HepG2 (cell line): Measurements from ENCODE around the gene GRIFIN. TPM values are rescaled to one million over a fixed set of nuclear protein-coding genes. Genes with fewer than 3 reads are reported as not detected.

Experiments used
- ATAC-seq: fragments of 200-7000 bp; cut with Tn5 transposase; 3 replicates; pipeline ENCODE4 v1.9.1; 2020; ENCODE audit warnings: mild to moderate bottlenecking, moderate library complexity
- BruUV-seq: library from RNA; stranded (reverse); fragments of 400-500 nt; replicated peaks from 2 replicates; lab custom pipeline; 2021; lab: Mats Ljungman, UMichigan
- CTCF ChIA-PET: fragments of 300-600 bp; formaldehyde crosslinking; extraction: SDS; loops from one replicate; lab custom pipeline; 2021; ENCODE audit warnings: low total read pairs, inconsistent platforms, low intra/inter-chr PET ratio; lab: Yijun Ruan, JAX
- POLR2A ChIA-PET: fragments of 350-600 bp; sonication (Branson Sonifier 250); formaldehyde crosslinking; loops from one replicate; lab custom pipeline; 2020; ENCODE audit warnings: antibody characterized with exemption, inconsistent platforms; lab: Yijun Ruan, JAX
- DNase-seq: peaks from one replicate; pipeline ENCODE4 v3.0.0-alpha.2; 2015; ENCODE audit warnings: low spot score
- FAIRE-seq: peaks from 3 replicates; lab custom pipeline; 2011; peaks lifted over from hg19 to GRCh38; lab: Jason Lieb, UNC
- H2AFZ ChIP-seq: one replicate; pipeline ENCODE4 v1.6.1; 2011; ENCODE audit warnings: low read length, inconsistent platforms
- H3K27ac ChIP-seq: fragments of 300-600 bp; 3 replicates; pipeline ENCODE4 v1.8.0; 2011; ENCODE audit warnings: mixed run types, mild to moderate bottlenecking, mixed read lengths, low read length, inconsistent platforms; ENCODE audit not compliant: insufficient read depth; ENCODE audit errors: extremely low read length
- H3K27me3 ChIP-seq, 2 experiments: fragments of 200-600 bp in 1 of 2; 2 replicates in 1 of 2; 3 replicates in 1 of 2; pipeline versions ENCODE4 v1.6.0 to v1.8.0; 2011; ENCODE audit warnings: low read length in 2 of 2, mild to moderate bottlenecking in 2 of 2, moderate library complexity in 2 of 2, inconsistent platforms in 1 of 2; ENCODE audit not compliant: insufficient read depth in 2 of 2, control insufficient read depth in 1 of 2
- H3K36me3 ChIP-seq, 2 experiments: fragments of 200-600 bp in 1 of 2; replicated peaks in 1 of 2; 2 replicates in 1 of 2; 3 replicates in 1 of 2; pipeline versions ENCODE4 v1.5.1 to v1.8.0; 2011; ENCODE audit warnings: low read length in 2 of 2, inconsistent platforms in 1 of 2; ENCODE audit not compliant: insufficient read depth in 2 of 2, control insufficient read depth in 1 of 2
- H3K4me1 ChIP-seq: 2 replicates; pipeline ENCODE4 v1.5.1; 2012; ENCODE audit warnings: low read length, inconsistent platforms; ENCODE audit not compliant: insufficient read depth
- H3K4me2 ChIP-seq: 2 replicates; pipeline ENCODE4 v1.6.0; 2011; ENCODE audit warnings: low read depth, low read length, inconsistent platforms
- H3K4me3 ChIP-seq, 3 experiments: fragments of 200-600 bp in 1 of 3; sonication (generic), shearing (Covaris generic) in 1 of 3; replicated peaks in 1 of 3; 2 replicates each; pipeline ENCODE4 v1.5.1; 2011 to 2016; ENCODE audit warnings: low read length in 3 of 3, inconsistent platforms in 2 of 3, low read depth in 2 of 3, mild to moderate bottlenecking in 2 of 3, control low read depth in 1 of 3, mixed read lengths in 1 of 3; ENCODE audit not compliant: insufficient read depth in 1 of 3
- H3K79me2 ChIP-seq: one replicate; pipeline ENCODE4 v1.6.1; 2011; ENCODE audit warnings: low read length, inconsistent platforms; ENCODE audit not compliant: insufficient read depth
- H3K9ac ChIP-seq: 2 replicates; pipeline ENCODE4 v1.6.0; 2011; ENCODE audit warnings: mild to moderate bottlenecking, low read depth, low read length, inconsistent platforms; ENCODE audit not compliant: insufficient read depth
- H3K9me3 ChIP-seq: 2 replicates; pipeline ENCODE4 v1.5.1; 2012; ENCODE audit warnings: mild to moderate bottlenecking, low read length
- H4K20me1 ChIP-seq: 2 replicates; pipeline ENCODE4 v1.6.0; 2011; ENCODE audit warnings: inconsistent platforms, mild to moderate bottlenecking, low read length, moderate library complexity; ENCODE audit not compliant: insufficient read depth
- KDM5B ChIP-seq: sonication (generic); formaldehyde crosslinking; IDR thresholded peaks from 2 replicates; pipeline ENCODE4 v1.4.0; 2020; ENCODE audit warnings: missing genetic modification reagents, mild to moderate bottlenecking, borderline replicate concordance
- NRL ChIP-seq: sonication (generic); formaldehyde crosslinking; IDR thresholded peaks from 2 replicates; pipeline ENCODE4 v1.5.0; 2020; ENCODE audit warnings: missing genetic modification reagents, mild to moderate bottlenecking, moderate library complexity, borderline replicate concordance
- RARA ChIP-seq: IDR thresholded peaks from 2 replicates; pipeline ENCODE4 v1.6.1; 2016; ENCODE audit warnings: missing genetic modification reagents, missing compliant biosample characterization
- ZNF687 ChIP-seq: sonication (generic); formaldehyde crosslinking; IDR thresholded peaks from 2 replicates; pipeline ENCODE4 v1.5.1; 2020; ENCODE audit warnings: mild to moderate bottlenecking, missing genetic modification reagents, moderate library complexity
- WGBS: methylation state at CpG from one replicate; pipeline ENCODE4 v1.1.6; 2017; ENCODE audit warnings: low lambda C conversion rate; 5-methylcytosine and 5-hydroxymethylcytosine counted together
- in situ Hi-C: cut with HindIII; loops from 2 replicates; pipeline ENCODE4 v1.10.0; 2017; ENCODE audit warnings: low pct_unique_long_range_greater_than_20kb; ENCODE audit not compliant: extremely low pct_ligation_motif_present
- intact Hi-C: fragments of 100-400 bp; cut with micrococcal nuclease; formaldehyde crosslinking; loops from one replicate; pipeline ENCODE4 v1.10.0; 2022; ENCODE audit not compliant: unreplicated experiment
- polyA plus RNA-seq, 8 experiments: library from polyadenylated mRNA; depleted of rRNA in 3 of 8; stranded (reverse) in 7 of 8; unstranded in 1 of 8; fragments of >200 nt; fragmentation: Illumina TruSeq in 4 of 8; extraction: Trizol in 4 of 8; gene quantifications; 2 replicates each; pipeline versions ENCODE4 v1.2.1 to v1.2.3, GENCODE V29; 2011 to 2016; ENCODE audit warnings: low read depth in 4 of 8, missing spikeins in 1 of 8, mixed read lengths in 1 of 8; ENCODE audit not compliant: insufficient read depth in 1 of 8
- total RNA-seq, 5 experiments: library from RNA; depleted of rRNA; stranded (reverse); fragments of >200 nt; fragmentation: Illumina TruSeq; extraction: Trizol; gene quantifications; 2 replicates each; pipeline ENCODE4 v1.2.3, GENCODE V29; 2016; ENCODE audit warnings: low read depth in 1 of 5
- TF ChIP-seq, protein P1 (sequence below): sonication (generic); formaldehyde crosslinking; IDR thresholded peaks from 2 replicates; pipeline ENCODE4 v1.4.0; 2020; ENCODE audit warnings: missing genetic modification reagents, borderline replicate concordance
- TF ChIP-seq, protein P2 (sequence below): IDR thresholded peaks from 2 replicates; pipeline ENCODE4 v1.6.1; 2012; ENCODE audit warnings: inconsistent platforms
- TF ChIP-seq, protein P3 (sequence below): fragments of 450-650 bp; IDR thresholded peaks from 2 replicates; pipeline ENCODE4 v1.6.1; 2016

GRIFIN gene
- total and polyA plus RNA-seq, 2 of the 13 experiments (the other 11 are each of a cell fraction or from before 2014, with no cell fraction given): not detected

GRCh38 chr7:2508327-2509215, 32.4 kb upstream of the GRIFIN start:
- ATAC-seq: peak; percentile 6; the same call in 2 of the 3 replicates
- POLR2A ChIA-PET: interaction anchor here (0.6 kb wide), 1 partner anchor 8 kb away, joined by 3 read pairs; no protein-coding TSS in a partner anchor
- CTCF ChIA-PET: no interaction called here

More at GRCh38 chr7:2508327-2509215, 32.4 kb upstream of the GRIFIN start:
- Histone ChIP-seq H3K9me3 (no peaks in the 10 kb centered on the region), H3K9ac (no peak overlapping the region), H2AFZ (no peak overlapping the region), H3K79me2 (no peaks in the 10 kb centered on the region), H3K4me3 (no peak overlapping the region), H3K36me3 (no peaks in the 10 kb centered on the region), H3K27me3 (peaks cover 10 to 91% of the 10 kb centered on the region in 2 experiments; a peak in 4 of 5 replicates), H3K4me1 (peaks cover 63% of the 10 kb centered on the region), H4K20me1 (no peaks in the 10 kb centered on the region), H3K4me2 (peak overlapping the region; percentile 18; the same call in 1 of the 2 replicates), H3K27ac (no peak overlapping the region)
- in situ Hi-C loops (no loop called here), intact Hi-C loops (no loop called here)
- DNase-seq (no peak), FAIRE-seq (no peak)
- peak; percentile 6 for TF ChIP-seq ZNF687 (CRISPR knock-in tag)
- TF ChIP-seq, protein P1, sequence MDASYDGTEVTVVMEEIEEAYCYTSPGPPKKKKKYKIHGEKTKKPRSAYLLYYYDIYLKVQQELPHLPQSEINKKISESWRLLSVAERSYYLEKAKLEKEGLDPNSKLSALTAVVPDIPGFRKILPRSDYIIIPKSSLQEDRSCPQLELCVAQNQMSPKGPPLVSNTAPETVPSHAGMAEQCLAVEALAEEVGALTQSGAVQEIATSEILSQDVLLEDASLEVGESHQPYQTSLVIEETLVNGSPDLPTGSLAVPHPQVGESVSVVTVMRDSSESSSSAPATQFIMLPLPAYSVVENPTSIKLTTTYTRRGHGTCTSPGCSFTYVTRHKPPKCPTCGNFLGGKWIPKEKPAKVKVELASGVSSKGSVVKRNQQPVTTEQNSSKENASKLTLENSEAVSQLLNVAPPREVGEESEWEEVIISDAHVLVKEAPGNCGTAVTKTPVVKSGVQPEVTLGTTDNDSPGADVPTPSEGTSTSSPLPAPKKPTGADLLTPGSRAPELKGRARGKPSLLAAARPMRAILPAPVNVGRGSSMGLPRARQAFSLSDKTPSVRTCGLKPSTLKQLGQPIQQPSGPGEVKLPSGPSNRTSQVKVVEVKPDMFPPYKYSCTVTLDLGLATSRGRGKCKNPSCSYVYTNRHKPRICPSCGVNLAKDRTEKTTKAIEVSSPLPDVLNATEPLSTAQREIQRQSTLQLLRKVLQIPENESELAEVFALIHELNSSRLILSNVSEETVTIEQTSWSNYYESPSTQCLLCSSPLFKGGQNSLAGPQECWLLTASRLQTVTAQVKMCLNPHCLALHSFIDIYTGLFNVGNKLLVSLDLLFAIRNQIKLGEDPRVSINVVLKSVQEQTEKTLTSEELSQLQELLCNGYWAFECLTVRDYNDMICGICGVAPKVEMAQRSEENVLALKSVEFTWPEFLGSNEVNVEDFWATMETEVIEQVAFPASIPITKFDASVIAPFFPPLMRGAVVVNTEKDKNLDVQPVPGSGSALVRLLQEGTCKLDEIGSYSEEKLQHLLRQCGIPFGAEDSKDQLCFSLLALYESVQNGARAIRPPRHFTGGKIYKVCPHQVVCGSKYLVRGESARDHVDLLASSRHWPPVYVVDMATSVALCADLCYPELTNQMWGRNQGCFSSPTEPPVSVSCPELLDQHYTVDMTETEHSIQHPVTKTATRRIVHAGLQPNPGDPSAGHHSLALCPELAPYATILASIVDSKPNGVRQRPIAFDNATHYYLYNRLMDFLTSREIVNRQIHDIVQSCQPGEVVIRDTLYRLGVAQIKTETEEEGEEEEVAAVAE (CRISPR knock-in tag): no peak
- 0 out of 2 replicates have a peak, but pooled peaks have one; percentile 29 for TF ChIP-seq KDM5B (CRISPR knock-in tag)
- TF ChIP-seq, protein P2, sequence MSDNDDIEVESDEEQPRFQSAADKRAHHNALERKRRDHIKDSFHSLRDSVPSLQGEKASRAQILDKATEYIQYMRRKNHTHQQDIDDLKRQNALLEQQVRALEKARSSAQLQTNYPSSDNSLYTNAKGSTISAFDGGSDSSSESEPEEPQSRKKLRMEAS: 0 out of 2 replicates have a peak, but pooled peaks have one; percentile 14
- TF ChIP-seq NRL (CRISPR knock-in tag): 0 out of 2 replicates have a peak, but pooled peaks have one; percentile 29
- TF ChIP-seq, protein P3, sequence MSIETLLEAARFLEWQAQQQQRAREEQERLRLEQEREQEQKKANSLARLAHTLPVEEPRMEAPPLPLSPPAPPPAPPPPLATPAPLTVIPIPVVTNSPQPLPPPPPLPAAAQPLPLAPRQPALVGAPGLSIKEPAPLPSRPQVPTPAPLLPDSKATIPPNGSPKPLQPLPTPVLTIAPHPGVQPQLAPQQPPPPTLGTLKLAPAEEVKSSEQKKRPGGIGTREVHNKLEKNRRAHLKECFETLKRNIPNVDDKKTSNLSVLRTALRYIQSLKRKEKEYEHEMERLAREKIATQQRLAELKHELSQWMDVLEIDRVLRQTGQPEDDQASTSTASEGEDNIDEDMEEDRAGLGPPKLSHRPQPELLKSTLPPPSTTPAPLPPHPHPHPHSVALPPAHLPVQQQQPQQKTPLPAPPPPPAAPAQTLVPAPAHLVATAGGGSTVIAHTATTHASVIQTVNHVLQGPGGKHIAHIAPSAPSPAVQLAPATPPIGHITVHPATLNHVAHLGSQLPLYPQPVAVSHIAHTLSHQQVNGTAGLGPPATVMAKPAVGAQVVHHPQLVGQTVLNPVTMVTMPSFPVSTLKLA: peak; percentile 71
- TF ChIP-seq RARA (CRISPR knock-in tag): no peak
- BruUV-seq: no TSS peak
- 24% methylated on average over 18 of the region's 43 CpGs for WGBS
